Esophagus squamous epithelium (tissue), 5 donors: ENCODE results near the gene C11orf42. TPM values are rescaled to one million over a fixed set of nuclear protein-coding genes. Genes with fewer than 3 reads are reported as not detected.
A peak's percentile ranks its signal among the peaks of the same experiment; 100 is the strongest.

Source experiments
- DNase-seq: peaks from one replicate; lab custom pipeline; 2025; lab: John Stamatoyannopoulos, UW
- H3K27ac ChIP-seq, 4 donors: fragments of 200-600 bp; sonication (generic); one replicate each; pipeline ENCODE4 v1.5.1; 2016 to 2019; ENCODE audit warnings: mild to moderate bottlenecking in 1 of 4
- H3K27me3 ChIP-seq, 4 donors: fragments of 200-600 bp; sonication (generic); 1 replicate in 3 of 4; 2 replicates in 1 of 4; pipeline versions ENCODE4 v1.5.1 to v1.6.0; 2017 to 2021; ENCODE audit warnings: antibody characterized with exemption in 1 of 4
- H3K36me3 ChIP-seq, 3 donors: fragments of 200-600 bp; sonication (generic); one replicate each; pipeline ENCODE4 v1.5.1; 2016 to 2019
- H3K4me1 ChIP-seq, 3 donors: fragments of 200-600 bp; sonication (generic); one replicate each; pipeline ENCODE4 v1.5.1; 2017 to 2019
- H3K4me3 ChIP-seq, 4 donors: fragments of 200-600 bp; sonication (generic); 1 replicate in 3 of 4; 2 replicates in 1 of 4; pipeline ENCODE4 v1.5.1; 2016 to 2019; ENCODE audit warnings: mild to moderate bottlenecking in 2 of 4, moderate library complexity in 1 of 4
- H3K9me3 ChIP-seq, 3 donors: fragments of 200-600 bp; sonication (generic); one replicate each; pipeline ENCODE4 v1.5.1; 2016 to 2019
- CTCF ChIP-seq, 6 experiments: fragments of 450-650 bp in 4 of 6; fragments of 200-600 bp in 2 of 6; sonication (generic) in 2 of 6; IDR thresholded peaks; one replicate each; pipeline ENCODE4 v1.5.1; 2016 to 2019; ENCODE audit warnings: antibody characterized with exemption in 6 of 6, mild to moderate bottlenecking in 4 of 6, moderate library complexity in 4 of 6
- POLR2A ChIP-seq, 4 donors: fragments of 450-650 bp; IDR thresholded peaks; one replicate each; pipeline ENCODE4 v1.6.1; 2017; ENCODE audit warnings: antibody characterized with exemption in 4 of 4, mild to moderate bottlenecking in 4 of 4, moderate library complexity in 3 of 4
- WGBS, 2 donors: methylation state at CpG; one replicate each; pipeline ENCODE4 v1.1.5; 2018; 5-methylcytosine and 5-hydroxymethylcytosine counted together
- intact Hi-C: fragments of 100-400 bp; cut with DNase I; formaldehyde crosslinking; loops from one replicate; pipeline ENCODE4 v1.15.0; 2022
- total RNA-seq, 4 donors: library from RNA; depleted of rRNA; stranded (reverse); fragments of >200 nt; gene quantifications; one replicate each; pipeline ENCODE4 v1.1.0, GENCODE V29; 2016
- donor health status: DM: yes; HTN: yes; CAD: no.

Gene C11orf42
- total RNA-seq, 4 donors from 2014 or later: not detected

GRCh38 chr11:6225896-6226295 is 20.5 kb downstream of the C11orf42 start:
- peaks cover 18 to 36% (median 28%) of the 10 kb centered on the region in 3 donors for H3K36me3 ChIP-seq
- DNase-seq: no peak
- peak overlapping the region in 1 of 4 donors; percentile 12 for H3K27ac ChIP-seq
- H3K9me3 ChIP-seq: no peaks in the 10 kb centered on the region
- TF ChIP-seq CTCF (IDR thresholded peaks at IDR 0.05) (no peak), POLR2A (IDR thresholded peaks at IDR 0.05) (no peak)
- H3K4me1 ChIP-seq: peaks cover 0 to 31% (median 0%) of the 10 kb centered on the region in 3 donors
- WGBS, 2 donors: 41 to 42% methylated on average over 2 of the region's 2 CpGs
- intact Hi-C loops: loop anchor here (10.0 kb wide), 1 partner anchor 269 kb away; the partner anchor contains the start of gene DNHD1
- no peak overlapping the region for H3K4me3 ChIP-seq
- no peaks in the 10 kb centered on the region for H3K27me3 ChIP-seq

- Histone ChIP-seq H3K9me3 (no peaks in the 10 kb centered on the region), H3K27me3 (no peaks in the 10 kb centered on the region), H3K4me1 (peaks cover 5 to 46% (median 6%) of the 10 kb centered on the region in 3 donors), H3K4me3 (no peak overlapping the region), H3K27ac (no peak overlapping the region), H3K36me3 (peaks cover 7 to 10% (median 9%) of the 10 kb centered on the region in 3 donors)
- WGBS, 2 donors: 59 to 98% methylated on average over 3 of the region's 3 CpGs
- DNase-seq: no peak
- intact Hi-C loops: loop anchor here (10.0 kb wide), 1 partner anchor 266 kb away; the partner anchor contains the start of gene DNHD1
- TF ChIP-seq POLR2A (IDR thresholded peaks at IDR 0.05) (no peak), CTCF (IDR thresholded peaks at IDR 0.05) (no peak)
These were observed 23.2 kb downstream of the C11orf42 start for GRCh38 chr11:6228520-6228919.

GRCh38 chr11:6229911-6230310 is 24.6 kb downstream of the C11orf42 start:
- Histone ChIP-seq H3K4me1 (peaks cover 11 to 51% (median 11%) of the 10 kb centered on the region in 3 donors), H3K27ac (no peak overlapping the region), H3K36me3 (no peaks in the 10 kb centered on the region), H3K4me3 (no peak overlapping the region), H3K27me3 (no peaks in the 10 kb centered on the region), H3K9me3 (no peaks in the 10 kb centered on the region)
- intact Hi-C loops: loop anchor here (10.0 kb wide), 1 partner anchor 265 kb away; the partner anchor contains the start of gene DNHD1
- TF ChIP-seq CTCF (IDR thresholded peaks at IDR 0.05) (no peak), POLR2A (IDR thresholded peaks at IDR 0.05) (no peak)
- no peak for DNase-seq
- WGBS, 2 donors: 52 to 63% methylated on average over 2 of the region's 2 CpGs

GRCh38 chr11:6232899-6233298 is 27.5 kb downstream of the C11orf42 start:
- Histone ChIP-seq H3K27me3 (no peaks in the 10 kb centered on the region), H3K27ac (no peak overlapping the region), H3K4me1 (peaks cover 11 to 42% (median 11%) of the 10 kb centered on the region in 3 donors), H3K9me3 (no peaks in the 10 kb centered on the region), H3K36me3 (no peaks in the 10 kb centered on the region), H3K4me3 (peak overlapping the region in 1 of 4 donors; percentile 87)
- intact Hi-C loops: no loop called here
- no peak for TF ChIP-seq CTCF (IDR thresholded peaks at IDR 0.05)
- TF ChIP-seq POLR2A (IDR thresholded peaks at IDR 0.05): no peak
- DNase-seq: no peak

GRCh38 chr11:6233984-6234386 is 28.6 kb downstream of the C11orf42 start:
- TF ChIP-seq CTCF (IDR thresholded peaks at IDR 0.05): no peak
- no peak for TF ChIP-seq POLR2A (IDR thresholded peaks at IDR 0.05)
- Histone ChIP-seq H3K27me3 (no peaks in the 10 kb centered on the region), H3K4me1 (peaks cover 11 to 42% (median 11%) of the 10 kb centered on the region in 3 donors), H3K9me3 (no peaks in the 10 kb centered on the region), H3K36me3 (no peaks in the 10 kb centered on the region), H3K4me3 (peak overlapping the region; percentile 81 to 87 (median 82)), H3K27ac (peak overlapping the region; percentile 90 to 94 (median 94))
- intact Hi-C loops: no loop called here
- no peak for DNase-seq
- WGBS, 2 donors: 1% methylated on average over 10 of the region's 10 CpGs
